Neural progenitor cell (in vitro differentiated cells): ENCODE data around the gene ARAP3. TPM values are rescaled to one million over a fixed set of nuclear protein-coding genes. Genes with fewer than 3 reads are reported as not detected.

Source experiments
- DNase-seq: peaks from one replicate; pipeline ENCODE4 v3.0.0-alpha.2; 2016; ENCODE audit warnings: low spot score
- H2AFZ ChIP-seq: fragments of 200-600 bp; sonication (generic); replicated peaks from 2 replicates; pipeline ENCODE4 v1.6.1; 2016; ENCODE audit warnings: antibody characterized with exemption
- H3F3A ChIP-seq: fragments of 200-600 bp; sonication (generic); 2 replicates; pipeline ENCODE4 v1.6.1; 2016; ENCODE audit warnings: antibody characterized with exemption, low read depth
- H3K27ac ChIP-seq: fragments of 200-600 bp; sonication (generic); 2 replicates; pipeline ENCODE4 v1.5.1; 2016; ENCODE audit warnings: mild to moderate bottlenecking
- H3K27me3 ChIP-seq: fragments of 200-600 bp; sonication (generic); 2 replicates; pipeline ENCODE4 v1.6.1; 2016; ENCODE audit warnings: mild to moderate bottlenecking, moderate library complexity
- H3K36me3 ChIP-seq: fragments of 200-600 bp; sonication (generic); 2 replicates; pipeline ENCODE4 v1.5.1; 2016
- H3K4me1 ChIP-seq: fragments of 200-600 bp; sonication (generic); 2 replicates; pipeline ENCODE4 v1.6.1; 2016; ENCODE audit warnings: mixed run types
- H3K4me2 ChIP-seq: fragments of 200-600 bp; sonication (generic); 2 replicates; pipeline ENCODE4 v1.6.1; 2016
- H3K4me3 ChIP-seq: fragments of 200-600 bp; sonication (generic); 2 replicates; pipeline ENCODE4 v1.5.1; 2016
- H3K79me2 ChIP-seq: fragments of 200-600 bp; sonication (generic); 2 replicates; pipeline ENCODE4 v1.6.1; 2016; ENCODE audit warnings: low read depth
- H3K9ac ChIP-seq: fragments of 200-600 bp; sonication (generic); 2 replicates; pipeline ENCODE4 v1.6.1; 2016
- H3K9me3 ChIP-seq: fragments of 200-600 bp; sonication (generic); 2 replicates; pipeline ENCODE4 v1.5.1; 2016; ENCODE audit warnings: low read depth
- H4K20me1 ChIP-seq: fragments of 200-600 bp; sonication (generic); 2 replicates; pipeline ENCODE4 v1.6.1; 2016; ENCODE audit warnings: low read depth
- H3K27ac Mint-ChIP-seq: 3 replicates; pipeline ENCODE4 v1.8.0; 2021; ENCODE audit warnings: mixed read lengths
- H3K27me3 Mint-ChIP-seq: 2 replicates; pipeline ENCODE4 v1.8.0; 2022; ENCODE audit warnings: low read depth, mild to moderate bottlenecking, inconsistent platforms, moderate library complexity, mixed read lengths; ENCODE audit not compliant: insufficient read depth
- H3K36me3 Mint-ChIP-seq: 3 replicates; pipeline ENCODE4 v1.8.0; 2021; ENCODE audit warnings: mixed read lengths
- H3K4me1 Mint-ChIP-seq: 3 replicates; pipeline ENCODE4 v1.8.0; 2021; ENCODE audit warnings: mixed read lengths
- H3K4me3 Mint-ChIP-seq: 3 replicates; pipeline ENCODE4 v1.8.0; 2021; ENCODE audit warnings: mild to moderate bottlenecking, moderate library complexity, mixed read lengths
- H3K9me3 Mint-ChIP-seq: 3 replicates; pipeline ENCODE4 v1.8.0; 2020; ENCODE audit warnings: mixed read lengths
- CTCF ChIP-seq: fragments of 200-600 bp; sonication (generic); IDR thresholded peaks from 2 replicates; pipeline ENCODE4 v1.5.1; 2017; ENCODE audit warnings: antibody characterized with exemption, mild to moderate bottlenecking
- EZH2 ChIP-seq: fragments of 200-600 bp; sonication (generic); IDR thresholded peaks from 2 replicates; pipeline ENCODE4 v1.6.1; 2017; ENCODE audit warnings: antibody characterized with exemption, mild to moderate bottlenecking, moderate library complexity
- EZH2phosphoT487 ChIP-seq: fragments of 200-600 bp; sonication (generic); IDR thresholded peaks from 2 replicates; pipeline ENCODE4 v1.6.1; 2017; ENCODE audit warnings: antibody characterized with exemption
- total RNA-seq: library from RNA; depleted of rRNA; stranded (reverse); fragments of >200 nt; gene quantifications from 2 replicates; pipeline ENCODE4 v1.2.3, GENCODE V29; 2015; ENCODE audit warnings: low replicate concordance

Gene ARAP3
- total RNA-seq, 1 donor from 2014 or later, result 7.6 TPM

GRCh38 chr5:141632650-141633049 is 49.4 kb downstream of the ARAP3 start:
- no peak overlapping the region for H3K27ac Mint-ChIP-seq
- peaks cover 15% of the 10 kb centered on the region for H3K4me1 Mint-ChIP-seq
- no peak overlapping the region for H3K4me3 Mint-ChIP-seq
- Histone ChIP-seq H3K36me3 (no peaks in the 10 kb centered on the region), H3K27ac (no peak overlapping the region), H4K20me1 (peaks cover 46% of the 10 kb centered on the region), H3K79me2 (peaks cover 54% of the 10 kb centered on the region), H3K4me3 (no peak overlapping the region), H3K9ac (no peak overlapping the region), H2AFZ (no peak overlapping the region), H3F3A (peaks cover 7% of the 10 kb centered on the region), H3K9me3 (no peaks in the 10 kb centered on the region), H3K4me1 (peaks cover 5% of the 10 kb centered on the region), H3K4me2 (no peak overlapping the region), H3K27me3 (peaks cover 8% of the 10 kb centered on the region)
- peaks cover 3% of the 10 kb centered on the region for H3K27me3 Mint-ChIP-seq
- H3K9me3 Mint-ChIP-seq, result no peaks in the 10 kb centered on the region
- no peak for DNase-seq
- H3K36me3 Mint-ChIP-seq, result peaks cover 20% of the 10 kb centered on the region
- no peak for TF ChIP-seq EZH2
- TF ChIP-seq EZH2phosphoT487, result no peak

GRCh38 chr5:141630570-141631140 is 51.4 kb downstream of the ARAP3 start:
- TF ChIP-seq CTCF, result no peak
- TF ChIP-seq EZH2phosphoT487, result no peak
- TF ChIP-seq EZH2, result no peak
- peaks cover 8% of the 10 kb centered on the region for H3K4me1 Mint-ChIP-seq
- no peak overlapping the region for H3K4me3 ChIP-seq
- H2AFZ ChIP-seq, result no peak overlapping the region
- no peaks in the 10 kb centered on the region for H3F3A ChIP-seq
- H3K9ac ChIP-seq, result no peak overlapping the region
- H3K27ac ChIP-seq, result no peak overlapping the region
- H3K4me2 ChIP-seq, result no peak overlapping the region
- no peak for DNase-seq
- peaks cover under 1% of the 10 kb centered on the region for H3K4me1 ChIP-seq
- peaks cover 3% of the 10 kb centered on the region for H3K27me3 Mint-ChIP-seq
- no peak overlapping the region for H3K27ac Mint-ChIP-seq
- H3K9me3 ChIP-seq, result no peaks in the 10 kb centered on the region
- H4K20me1 ChIP-seq, result peaks cover 32% of the 10 kb centered on the region
- no peaks in the 10 kb centered on the region for H3K27me3 ChIP-seq
- H3K4me3 Mint-ChIP-seq, result no peak overlapping the region
- H3K36me3 Mint-ChIP-seq, result peaks cover 30% of the 10 kb centered on the region
- peaks cover 44% of the 10 kb centered on the region for H3K79me2 ChIP-seq
- H3K9me3 Mint-ChIP-seq, result no peaks in the 10 kb centered on the region
- H3K36me3 ChIP-seq, result no peaks in the 10 kb centered on the region

- Mint-ChIP-seq H3K27me3 (peaks cover 3% of the 10 kb centered on the region), H3K27ac (no peak overlapping the region), H3K4me1 (no peaks in the 10 kb centered on the region), H3K36me3 (peaks cover 36% of the 10 kb centered on the region), H3K9me3 (no peaks in the 10 kb centered on the region), H3K4me3 (no peak overlapping the region)
- H3K9me3 ChIP-seq, result no peaks in the 10 kb centered on the region
- no peak overlapping the region for H2AFZ ChIP-seq
- no peaks in the 10 kb centered on the region for H3K27me3 ChIP-seq
- no peak overlapping the region for H3K9ac ChIP-seq
- no peak for DNase-seq
- H3K79me2 ChIP-seq, result peaks cover 21% of the 10 kb centered on the region
- no peak for TF ChIP-seq EZH2phosphoT487
- no peak for TF ChIP-seq EZH2
- no peak for TF ChIP-seq CTCF
- H3K36me3 ChIP-seq, result peaks cover 3% of the 10 kb centered on the region
- no peak overlapping the region for H3K27ac ChIP-seq
- H3K4me1 ChIP-seq, result no peaks in the 10 kb centered on the region
- no peak overlapping the region for H3K4me2 ChIP-seq
- no peak overlapping the region for H3K4me3 ChIP-seq
- no peaks in the 10 kb centered on the region for H3F3A ChIP-seq
- H4K20me1 ChIP-seq, result peaks cover 19% of the 10 kb centered on the region
Observed at GRCh38 chr5:141628175-141628788, 53.7 kb downstream of the ARAP3 start.

- H3K27me3 Mint-ChIP-seq, result no peaks in the 10 kb centered on the region
- Histone ChIP-seq H3K27me3 (no peaks in the 10 kb centered on the region), H3K4me2 (no peak overlapping the region), H3K79me2 (no peaks in the 10 kb centered on the region), H3K9ac (no peak overlapping the region), H3K36me3 (peaks cover 3% of the 10 kb centered on the region), H3K4me1 (no peaks in the 10 kb centered on the region), H3K9me3 (no peaks in the 10 kb centered on the region), H4K20me1 (peaks cover 4% of the 10 kb centered on the region), H2AFZ (no peak overlapping the region), H3K4me3 (no peak overlapping the region), H3K27ac (no peak overlapping the region), H3F3A (peaks cover 15% of the 10 kb centered on the region)
- no peak for DNase-seq
- H3K4me3 Mint-ChIP-seq, result no peak overlapping the region
- H3K36me3 Mint-ChIP-seq, result peaks cover 41% of the 10 kb centered on the region
- H3K27ac Mint-ChIP-seq, result no peak overlapping the region
- no peak for TF ChIP-seq EZH2
- no peak for TF ChIP-seq EZH2phosphoT487
- no peak for TF ChIP-seq CTCF
- H3K9me3 Mint-ChIP-seq, result no peaks in the 10 kb centered on the region
- no peaks in the 10 kb centered on the region for H3K4me1 Mint-ChIP-seq
Observed at GRCh38 chr5:141623611-141624010, 58.4 kb downstream of the ARAP3 start.
